GM12874 (cell line): ENCODE measurements around the gene GGA2.

ENCODE experiments used
- CTCF ChIP-seq: IDR thresholded peaks from 2 replicates; pipeline ENCODE4 v1.5.1; 2011; ENCODE audit warnings: low read depth, mild to moderate bottlenecking, control low read depth, low read length, moderate library complexity; ENCODE audit not compliant: insufficient read depth

GGA2 gene

DNA sequence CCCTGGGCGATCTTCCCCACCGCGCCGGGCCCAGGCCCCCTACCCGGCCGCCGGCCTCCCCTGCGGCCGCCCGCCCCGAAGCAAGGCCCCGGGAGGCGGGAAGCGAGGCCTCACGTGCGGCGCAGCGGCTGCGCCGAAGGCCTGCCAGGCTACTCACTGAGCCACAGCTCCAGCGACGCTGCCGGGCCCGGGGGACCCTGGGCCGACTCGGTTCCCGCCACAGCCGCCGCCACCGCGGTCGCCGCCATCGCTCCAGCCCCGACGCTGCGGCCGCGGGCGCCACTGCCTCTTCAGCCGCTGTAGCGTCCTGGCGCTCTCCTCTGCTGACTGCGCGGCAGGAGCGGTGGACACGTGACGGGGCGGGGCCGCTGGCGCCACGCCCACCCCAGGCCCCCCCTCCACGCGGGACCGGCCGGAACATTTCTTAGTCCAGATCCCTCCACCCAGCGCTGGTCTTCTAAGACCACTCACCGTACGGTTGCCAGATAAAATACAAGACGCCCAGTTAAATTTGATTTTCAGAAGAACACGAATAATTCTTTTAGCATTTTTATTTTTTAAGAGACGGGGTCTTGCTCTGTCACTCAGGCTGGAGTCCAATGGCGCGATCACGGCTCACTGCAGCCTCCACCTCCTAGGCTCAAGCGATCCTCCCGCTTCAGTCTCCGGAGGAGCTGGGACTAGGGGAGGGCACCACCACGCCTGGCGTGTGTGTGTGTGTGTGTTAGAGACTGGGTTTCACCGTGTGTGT lies at the start of gene GGA2:
Gene GGA2, minus strand, starts transcription at position 331 of the 751 bp plus-strand sequence. Its CDS starts 83 bp downstream, at position 248.
- TF ChIP-seq CTCF: no peak

GRCh38 chr16:23557779-23558702 lies 47.7 kb upstream of the GGA2 start:
- TF ChIP-seq CTCF: no peak

- peak; percentile 91 for TF ChIP-seq CTCF
Measured at GRCh38 chr16:23556881-23557778, 46.8 kb upstream of the GGA2 start, which contains the start of the genes EARS2 and UBFD1. EARS2 (minus strand) TSS chr16:23557350; CDS start chr16:23557343, 7 bp downstream. UBFD1 (plus strand) TSS chr16:23557727; CDS start chr16:23557743, 16 bp downstream.

DNA sequence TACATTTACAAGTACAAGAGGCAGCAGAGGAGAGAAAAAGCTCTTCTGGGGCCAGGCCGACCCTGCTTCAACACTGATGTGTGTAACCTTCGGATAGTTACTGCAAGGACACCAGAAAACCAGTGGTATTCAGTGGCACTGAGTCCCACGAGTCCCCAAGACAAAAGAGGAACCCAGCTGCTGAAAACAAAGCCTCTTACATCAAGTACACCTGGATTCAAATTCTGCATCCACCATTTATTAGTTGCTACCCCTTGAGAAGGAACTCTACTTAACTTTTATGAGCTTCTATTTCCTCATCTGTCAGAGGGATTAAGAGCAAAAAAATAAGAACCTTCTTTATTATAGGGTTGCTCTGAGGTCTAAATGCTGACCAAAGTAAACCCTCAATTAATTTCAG lies 44.2 kb upstream of the GGA2 start:
- TF ChIP-seq CTCF: no peak

DNA sequence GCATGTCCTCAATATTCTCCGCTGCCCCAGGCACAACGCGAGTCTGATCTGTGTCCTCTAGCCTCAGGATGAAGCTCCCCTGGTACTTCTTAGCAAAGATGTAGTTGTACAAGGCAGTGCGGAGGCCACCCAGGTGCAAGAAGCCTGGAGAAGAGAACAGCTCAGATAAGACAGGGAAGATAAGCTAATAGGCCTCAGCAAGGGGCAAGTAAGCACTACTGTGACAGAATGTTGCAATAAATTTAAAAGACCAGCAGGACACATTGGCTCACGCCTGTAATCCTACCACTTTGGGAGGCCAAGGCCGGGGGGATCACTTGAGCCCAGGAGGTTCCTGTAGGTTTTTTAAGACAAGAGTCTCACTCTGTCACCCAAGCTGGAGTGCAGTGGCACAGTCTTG lies 41.9 kb upstream of the GGA2 start:
- no peak for TF ChIP-seq CTCF

- TF ChIP-seq CTCF: no peak
Measured at GRCh38 chr16:23549938-23550337, 39.6 kb upstream of the GGA2 start.
